Neuron (in vitro differentiated cells): ENCODE data around the gene ANKRD60.

Source experiments
- H2AFZ ChIP-seq: one replicate; pipeline ENCODE4 v1.6.1; 2013; ENCODE audit warnings: low read depth, mild to moderate bottlenecking, inconsistent platforms, low read length, moderate library complexity
- H3K27me3 ChIP-seq: one replicate; pipeline ENCODE4 v1.6.1; 2013; ENCODE audit warnings: low read length; ENCODE audit not compliant: insufficient read depth
- H3K36me3 ChIP-seq: one replicate; pipeline ENCODE4 v1.6.1; 2013; ENCODE audit warnings: low read length; ENCODE audit not compliant: insufficient read depth
- H3K4me1 ChIP-seq: one replicate; pipeline ENCODE4 v1.6.1; 2013; ENCODE audit warnings: low read length; ENCODE audit not compliant: insufficient read depth
- H3K4me3 ChIP-seq: 2 replicates; pipeline ENCODE4 v1.5.1; 2013; ENCODE audit warnings: mild to moderate bottlenecking, low read length, moderate library complexity
- H3K9me3 ChIP-seq: one replicate; pipeline ENCODE4 v1.6.1; 2013; ENCODE audit warnings: low read length

Gene ANKRD60

GRCh38 chr20:58209652-58210397, 18.6 kb downstream of the ANKRD60 start:
- Histone ChIP-seq H3K4me3 (no peak overlapping the region), H3K36me3 (no peaks in the 10 kb centered on the region), H3K9me3 (no peaks in the 10 kb centered on the region), H2AFZ (no peak overlapping the region), H3K4me1 (peaks cover 7% of the 10 kb centered on the region), H3K27me3 (peaks cover 18% of the 10 kb centered on the region)

GRCh38 chr20:58208944-58209343, 19.5 kb downstream of the ANKRD60 start:
- Histone ChIP-seq H3K27me3 (peaks cover 20% of the 10 kb centered on the region), H3K4me1 (peaks cover 4% of the 10 kb centered on the region), H2AFZ (no peak overlapping the region), H3K9me3 (no peaks in the 10 kb centered on the region), H3K36me3 (no peaks in the 10 kb centered on the region), H3K4me3 (no peak overlapping the region)

- H3K4me1 ChIP-seq = no peaks in the 10 kb centered on the region
- H3K9me3 ChIP-seq = no peaks in the 10 kb centered on the region
- no peak overlapping the region for H2AFZ ChIP-seq
- H3K36me3 ChIP-seq = no peaks in the 10 kb centered on the region
- H3K4me3 ChIP-seq = no peak overlapping the region
- H3K27me3 ChIP-seq = peaks cover 27% of the 10 kb centered on the region
Measured at GRCh38 chr20:58205850-58206249, 22.6 kb downstream of the ANKRD60 start.

- H3K36me3 ChIP-seq = no peaks in the 10 kb centered on the region
- no peaks in the 10 kb centered on the region for H3K9me3 ChIP-seq
- no peak overlapping the region for H2AFZ ChIP-seq
- H3K4me1 ChIP-seq = no peaks in the 10 kb centered on the region
- peaks cover 24% of the 10 kb centered on the region for H3K27me3 ChIP-seq
- no peak overlapping the region for H3K4me3 ChIP-seq
Measured at GRCh38 chr20:58202044-58202443, 26.4 kb downstream of the ANKRD60 start.

GRCh38 chr20:58201616-58202015, 26.8 kb downstream of the ANKRD60 start:
- Histone ChIP-seq H2AFZ (no peak overlapping the region), H3K36me3 (no peaks in the 10 kb centered on the region), H3K4me3 (no peak overlapping the region), H3K9me3 (no peaks in the 10 kb centered on the region), H3K4me1 (no peaks in the 10 kb centered on the region), H3K27me3 (peaks cover 19% of the 10 kb centered on the region)

GRCh38 chr20:58199469-58199868, 29.0 kb downstream of the ANKRD60 start:
- H3K27me3 ChIP-seq = peaks cover 14% of the 10 kb centered on the region
- no peaks in the 10 kb centered on the region for H3K4me1 ChIP-seq
- no peak overlapping the region for H2AFZ ChIP-seq
- no peaks in the 10 kb centered on the region for H3K36me3 ChIP-seq
- no peaks in the 10 kb centered on the region for H3K9me3 ChIP-seq
- no peak overlapping the region for H3K4me3 ChIP-seq

GRCh38 chr20:58198901-58199355, 29.5 kb downstream of the ANKRD60 start:
- Histone ChIP-seq H2AFZ (no peak overlapping the region), H3K4me1 (no peaks in the 10 kb centered on the region), H3K36me3 (no peaks in the 10 kb centered on the region), H3K4me3 (no peak overlapping the region), H3K9me3 (no peaks in the 10 kb centered on the region), H3K27me3 (peaks cover 12% of the 10 kb centered on the region)

GRCh38 chr20:58198384-58198783, 30.1 kb downstream of the ANKRD60 start:
- peaks cover 8% of the 10 kb centered on the region for H3K27me3 ChIP-seq
- no peaks in the 10 kb centered on the region for H3K4me1 ChIP-seq
- no peaks in the 10 kb centered on the region for H3K36me3 ChIP-seq
- H2AFZ ChIP-seq = no peak overlapping the region
- no peak overlapping the region for H3K4me3 ChIP-seq
- no peaks in the 10 kb centered on the region for H3K9me3 ChIP-seq

- H3K9me3 ChIP-seq = no peaks in the 10 kb centered on the region
- H3K36me3 ChIP-seq = no peaks in the 10 kb centered on the region
- H3K27me3 ChIP-seq = peaks cover 6% of the 10 kb centered on the region
- no peaks in the 10 kb centered on the region for H3K4me1 ChIP-seq
- H3K4me3 ChIP-seq = no peak overlapping the region
- no peak overlapping the region for H2AFZ ChIP-seq
Measured at GRCh38 chr20:58197185-58197469, 31.3 kb downstream of the ANKRD60 start.

- H3K4me3 ChIP-seq = no peak overlapping the region
- no peak overlapping the region for H2AFZ ChIP-seq
- H3K27me3 ChIP-seq = peaks cover 6% of the 10 kb centered on the region
- no peaks in the 10 kb centered on the region for H3K4me1 ChIP-seq
- no peaks in the 10 kb centered on the region for H3K36me3 ChIP-seq
- no peaks in the 10 kb centered on the region for H3K9me3 ChIP-seq
Measured at GRCh38 chr20:58196402-58197184, 31.9 kb downstream of the ANKRD60 start.

- H3K4me1 ChIP-seq = no peaks in the 10 kb centered on the region
- H2AFZ ChIP-seq = no peak overlapping the region
- H3K9me3 ChIP-seq = no peaks in the 10 kb centered on the region
- no peak overlapping the region for H3K4me3 ChIP-seq
- peaks cover 6% of the 10 kb centered on the region for H3K27me3 ChIP-seq
- no peaks in the 10 kb centered on the region for H3K36me3 ChIP-seq
Measured at GRCh38 chr20:58195047-58195446, 33.4 kb downstream of the ANKRD60 start.

- H2AFZ ChIP-seq = no peak overlapping the region
- H3K9me3 ChIP-seq = no peaks in the 10 kb centered on the region
- no peaks in the 10 kb centered on the region for H3K4me1 ChIP-seq
- H3K4me3 ChIP-seq = no peak overlapping the region
- H3K36me3 ChIP-seq = no peaks in the 10 kb centered on the region
- H3K27me3 ChIP-seq = peaks cover 6% of the 10 kb centered on the region
Measured at GRCh38 chr20:58194175-58194791, 34.2 kb downstream of the ANKRD60 start.

GRCh38 chr20:58192567-58192966, 35.9 kb downstream of the ANKRD60 start:
- no peaks in the 10 kb centered on the region for H3K36me3 ChIP-seq
- H2AFZ ChIP-seq = no peak overlapping the region
- H3K9me3 ChIP-seq = no peaks in the 10 kb centered on the region
- H3K4me3 ChIP-seq = no peak overlapping the region
- no peaks in the 10 kb centered on the region for H3K27me3 ChIP-seq
- no peaks in the 10 kb centered on the region for H3K4me1 ChIP-seq
